GM18508 (cell line): ENCODE measurements around the gene CKB.

Experiments used
- ATAC-seq: cut with Tn5 transposase; IDR thresholded peaks from one replicate; pipeline ENCODE4 v1.9.1; 2021; ENCODE audit warnings: moderate number of reproducible peaks; ENCODE audit not compliant: insufficient read depth, unreplicated experiment

The CKB gene

DNA sequence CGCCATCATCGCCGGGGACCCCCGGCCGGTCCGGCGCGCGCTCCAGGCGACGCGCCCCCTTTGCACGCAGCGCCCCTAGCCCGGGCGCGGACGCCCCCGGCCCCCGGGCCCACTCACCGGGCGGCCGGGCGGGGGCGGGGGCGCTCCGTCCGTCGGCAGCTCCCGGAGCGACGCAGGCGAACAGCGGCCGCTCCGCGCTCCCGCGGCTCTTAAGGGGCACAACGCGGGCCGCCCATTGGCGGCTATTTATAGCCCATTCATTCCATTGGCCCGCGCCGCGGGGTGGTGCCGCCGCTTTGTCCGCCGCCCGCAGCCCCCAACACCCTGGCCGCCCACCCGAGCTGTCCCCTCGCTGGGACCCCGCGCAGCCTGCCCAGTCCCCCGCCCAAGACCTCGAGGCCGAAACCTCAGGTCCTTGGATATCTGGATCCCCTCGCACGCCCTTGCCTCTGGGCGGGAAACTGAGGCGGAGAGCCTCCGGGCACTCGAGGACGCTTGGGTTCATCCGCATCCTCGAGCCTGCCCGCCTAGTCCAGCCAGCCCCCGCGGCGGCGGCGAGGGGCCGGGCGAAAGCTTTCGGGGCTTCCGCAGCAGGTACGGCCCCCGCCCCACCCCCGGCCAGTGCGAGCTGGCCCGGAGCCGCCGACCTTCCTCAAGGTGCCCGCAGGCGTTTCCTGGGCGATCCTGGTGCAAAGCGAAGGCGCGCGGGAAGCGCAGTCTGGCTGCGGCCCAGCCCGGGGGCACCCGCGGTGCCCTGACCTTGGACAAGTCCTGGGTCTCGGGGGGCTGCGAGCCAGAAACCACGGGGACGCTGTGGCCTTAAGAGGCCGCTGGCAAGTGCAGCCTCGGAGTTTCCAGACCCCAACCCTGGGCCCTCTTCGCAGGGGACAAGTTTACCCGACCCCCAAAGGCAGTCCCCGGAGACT is at the start of gene CKB:
CKB (minus strand) TSS at position 182 of the 926 bp plus-strand sequence. CDS start 337 bp downstream, outside the sequence.
- ATAC-seq: no peak

- no peak for ATAC-seq
Measured at GRCh38 chr14:103569408-103569807, 46.8 kb upstream of the CKB start.

GRCh38 chr14:103568952-103569351 is 46.3 kb upstream of the CKB start:
- ATAC-seq: no peak

DNA sequence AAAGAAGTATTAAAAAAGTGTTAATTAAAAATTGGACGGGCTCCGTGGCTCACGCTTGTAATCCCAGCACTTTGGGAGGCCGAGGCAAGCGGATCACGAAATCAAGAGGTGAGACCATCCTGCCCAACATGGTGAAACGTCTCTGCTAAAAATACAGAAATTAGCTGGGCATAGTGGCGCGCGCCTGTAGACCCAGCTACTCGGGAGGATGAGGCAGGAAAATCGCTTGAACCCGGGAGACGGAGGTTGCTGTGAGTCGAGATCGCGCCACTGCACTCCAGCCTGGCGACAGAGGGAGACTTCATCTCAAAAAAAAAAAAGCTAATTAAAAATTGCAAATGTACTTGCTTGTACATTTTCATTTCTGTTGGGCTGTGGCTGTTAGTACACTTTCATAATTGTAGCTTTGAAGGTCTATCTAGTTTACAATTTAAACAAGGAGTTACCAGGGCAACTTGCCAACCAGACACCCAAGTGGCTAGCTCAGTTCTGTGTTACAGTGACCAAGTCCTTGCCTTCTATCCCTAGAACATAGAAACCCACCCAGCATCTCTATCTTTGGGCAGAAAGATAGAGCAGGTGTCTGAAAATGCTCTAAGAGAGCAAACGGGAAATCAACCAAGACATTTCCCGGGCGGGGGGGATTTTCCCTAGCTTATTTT is 41.3 kb upstream of the CKB start:
- no peak for ATAC-seq

- no peak for ATAC-seq
Measured at GRCh38 chr14:103563226-103563620, 40.6 kb upstream of the CKB start.

DNA sequence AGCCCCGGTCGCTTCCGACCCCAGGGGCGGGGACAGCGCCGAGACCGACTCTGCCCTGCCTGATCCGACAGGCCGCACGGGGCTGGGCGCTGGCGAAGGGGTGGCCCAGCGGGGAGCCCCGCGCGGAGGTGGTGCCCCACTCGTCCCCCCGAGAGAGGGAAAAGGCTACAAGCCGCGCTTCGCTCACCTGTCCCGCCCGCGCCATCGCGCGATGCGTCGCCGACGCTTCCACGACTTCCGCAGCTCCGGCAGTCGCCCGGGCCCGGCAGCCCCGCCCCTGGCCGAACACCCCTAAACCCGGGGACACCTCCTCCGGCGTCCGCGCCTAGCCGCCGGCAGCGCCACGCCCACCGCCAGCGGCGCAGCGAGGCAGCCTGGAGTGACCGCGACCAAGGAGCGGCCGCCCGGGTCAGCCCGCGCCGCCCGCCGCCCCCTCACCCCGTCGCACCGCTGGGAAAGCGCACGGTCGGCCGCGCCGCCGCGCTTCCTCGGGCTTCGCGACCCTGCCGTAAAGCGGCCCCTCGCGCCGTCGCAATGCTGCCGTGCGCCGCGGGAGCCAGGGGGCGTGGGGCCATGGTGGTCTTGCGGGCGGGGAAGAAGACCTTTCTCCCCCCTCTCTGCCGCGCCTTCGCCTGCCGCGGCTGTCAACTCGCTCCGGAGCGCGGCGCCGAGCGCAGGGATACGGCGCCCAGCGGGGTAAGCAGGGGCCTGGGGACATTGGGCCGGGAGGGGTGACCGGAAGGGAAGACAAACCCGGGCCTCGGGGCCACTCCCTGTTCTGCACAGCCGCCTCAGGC is 40.0 kb upstream of the CKB start, which contains the start of the genes BAG5 and COA8:
BAG5 (minus strand) TSS at position 229 of the 797 bp plus-strand sequence. CDS start 1,493 bp downstream, outside the sequence.
COA8 (plus strand) TSS at position 532 of the 797 bp plus-strand sequence; CDS start at position 574, 42 bp downstream.
- ATAC-seq: no peak

DNA sequence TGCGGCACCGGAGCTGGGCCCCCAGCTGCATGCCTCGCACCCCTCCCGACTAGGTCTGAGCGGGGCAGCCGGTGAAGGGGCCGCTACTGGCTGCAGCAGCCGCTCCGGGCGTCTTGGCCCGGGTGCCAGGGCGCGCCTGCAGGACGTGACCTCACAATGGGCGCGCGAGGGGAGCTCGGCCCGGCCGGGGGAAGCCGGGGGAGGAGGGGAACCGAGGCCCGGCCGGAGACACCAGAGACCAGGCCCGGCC is 39.5 kb upstream of the CKB start:
- ATAC-seq: no peak

- no peak for ATAC-seq
Measured at GRCh38 chr14:103561381-103562178, 39.0 kb upstream of the CKB start.

- no peak for ATAC-seq
Measured at GRCh38 chr14:103560691-103561090, 38.1 kb upstream of the CKB start.

DNA sequence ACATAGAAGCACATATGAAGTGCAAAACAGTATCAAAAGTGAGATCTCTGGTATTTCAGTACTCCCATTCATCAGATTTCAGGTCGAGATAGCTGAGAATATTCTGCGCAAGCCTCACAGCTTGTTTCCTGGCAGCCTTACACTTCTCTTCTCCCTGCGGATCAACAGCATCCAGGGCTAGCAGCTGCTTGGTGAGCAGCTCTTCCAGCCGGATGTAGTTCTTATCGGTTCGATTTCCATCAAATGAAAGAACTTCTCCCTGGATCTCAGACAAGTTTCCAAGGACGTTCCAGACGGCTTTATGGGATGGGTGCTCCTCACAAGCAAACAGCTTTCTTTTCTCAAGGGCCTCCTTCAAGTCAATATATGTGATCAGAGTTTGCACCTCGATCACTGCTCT is 37.1 kb upstream of the CKB start:
- no peak for ATAC-seq

DNA sequence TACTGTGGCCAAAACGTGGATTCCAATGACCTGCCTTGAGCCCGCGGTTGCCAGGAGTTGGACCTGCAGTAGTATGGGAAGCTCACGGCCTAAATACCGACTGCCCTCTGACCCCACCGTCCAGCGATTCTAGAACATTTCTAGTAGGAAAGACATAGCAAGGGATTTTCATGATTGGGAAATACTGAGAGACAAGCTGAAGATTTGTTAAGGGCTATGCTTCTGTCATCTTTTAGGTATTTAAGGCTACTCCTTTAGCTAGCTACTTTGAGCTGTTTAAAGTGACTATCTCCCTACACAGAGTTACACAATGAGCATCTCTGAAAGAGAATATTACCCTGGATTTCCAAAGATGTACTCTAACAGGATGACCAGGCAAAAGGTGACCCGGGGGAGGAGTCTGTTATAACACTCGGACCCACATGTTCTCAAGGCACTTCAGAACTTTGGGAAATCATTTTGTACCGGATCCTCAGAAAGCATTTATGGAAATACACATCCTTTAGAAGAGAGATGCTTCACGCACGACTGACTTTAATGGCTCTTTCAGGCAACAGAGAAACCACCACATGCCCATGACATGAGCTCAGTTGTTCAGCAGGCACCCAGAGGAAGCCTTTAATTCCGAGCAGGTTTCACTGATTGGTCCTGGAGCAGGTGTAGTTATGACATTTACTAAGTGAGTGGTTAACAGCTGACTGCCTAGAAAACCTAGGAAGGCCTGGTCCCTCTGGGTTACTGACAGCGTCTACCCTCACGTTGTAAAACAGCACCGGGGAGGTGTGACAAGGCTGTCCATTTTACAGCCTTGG is 35.6 kb upstream of the CKB start:
- ATAC-seq: no peak

DNA sequence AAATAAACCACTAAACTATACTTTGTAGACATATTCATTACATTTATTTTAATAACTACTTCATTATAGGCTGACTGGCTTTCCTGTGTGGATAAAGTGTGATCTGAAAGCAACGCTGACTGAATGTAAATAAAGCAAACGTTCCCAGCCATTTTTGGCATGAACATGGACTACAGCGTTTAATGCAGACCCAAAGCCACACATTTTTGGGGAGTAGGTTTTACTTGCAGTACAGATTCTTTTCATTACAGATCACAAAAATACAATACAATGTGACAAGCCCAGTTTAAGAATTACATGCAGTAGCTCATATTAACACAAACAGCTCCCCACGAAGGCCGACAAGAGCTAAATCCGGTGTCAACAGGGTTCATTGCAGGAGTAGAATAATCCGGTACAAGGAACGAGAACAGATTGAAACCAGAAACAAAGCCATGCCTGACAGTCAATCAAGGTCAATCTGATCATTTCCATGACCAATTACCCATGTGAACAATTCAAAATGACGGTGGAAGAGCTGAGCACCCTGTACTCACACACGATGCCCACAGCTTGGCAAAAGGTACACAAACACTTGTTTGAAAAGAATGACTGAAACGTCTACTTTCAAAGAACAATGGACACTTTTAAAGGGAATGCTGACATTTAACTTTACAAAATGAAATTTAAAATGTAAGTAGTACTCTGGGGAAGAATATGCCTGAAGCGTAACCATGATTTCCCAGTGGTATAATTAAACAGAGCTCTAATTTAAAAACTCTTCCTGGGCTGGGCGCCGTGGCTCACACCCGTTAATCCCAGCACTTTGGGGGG is 34.5 kb upstream of the CKB start:
- no peak for ATAC-seq

DNA sequence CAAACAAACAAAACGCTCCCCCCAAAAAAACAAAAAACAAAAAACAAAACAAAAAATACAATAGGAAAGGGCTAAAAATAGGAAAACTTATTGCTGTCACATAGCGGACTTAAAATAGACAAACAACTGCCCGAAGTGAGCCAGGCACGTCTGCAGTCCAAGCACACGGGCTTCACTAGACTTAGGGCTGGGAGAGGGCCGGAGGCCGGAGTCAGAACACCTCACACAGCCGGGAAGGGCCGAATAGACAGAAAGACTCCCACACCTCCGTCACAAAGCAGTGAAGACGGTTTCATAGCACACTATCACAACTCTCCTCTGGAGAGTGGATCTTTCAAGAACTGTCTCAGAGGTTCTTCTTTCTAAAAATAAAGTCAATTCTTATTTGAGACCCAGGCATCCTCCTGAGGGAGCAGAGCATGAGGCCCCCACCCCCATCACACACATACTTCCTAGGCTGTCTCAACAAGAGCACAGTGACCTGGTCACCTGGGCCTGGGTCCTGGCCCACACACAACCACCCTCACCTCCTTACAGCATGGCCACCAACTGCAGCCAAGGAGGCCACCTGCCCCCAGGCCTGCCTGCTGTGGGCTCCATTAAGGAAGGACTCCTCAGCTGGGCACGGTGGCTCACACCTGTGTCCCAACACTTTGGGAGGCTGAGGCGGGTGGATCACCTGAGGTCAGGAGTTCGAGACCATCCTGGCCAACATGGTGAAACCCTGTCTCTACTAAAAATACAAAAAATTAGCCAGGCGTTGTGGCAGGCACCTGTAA is 33.1 kb upstream of the CKB start:
- ATAC-seq: no peak

GRCh38 chr14:103552846-103553210 is 30.2 kb upstream of the CKB start:
- no peak for ATAC-seq

DNA sequence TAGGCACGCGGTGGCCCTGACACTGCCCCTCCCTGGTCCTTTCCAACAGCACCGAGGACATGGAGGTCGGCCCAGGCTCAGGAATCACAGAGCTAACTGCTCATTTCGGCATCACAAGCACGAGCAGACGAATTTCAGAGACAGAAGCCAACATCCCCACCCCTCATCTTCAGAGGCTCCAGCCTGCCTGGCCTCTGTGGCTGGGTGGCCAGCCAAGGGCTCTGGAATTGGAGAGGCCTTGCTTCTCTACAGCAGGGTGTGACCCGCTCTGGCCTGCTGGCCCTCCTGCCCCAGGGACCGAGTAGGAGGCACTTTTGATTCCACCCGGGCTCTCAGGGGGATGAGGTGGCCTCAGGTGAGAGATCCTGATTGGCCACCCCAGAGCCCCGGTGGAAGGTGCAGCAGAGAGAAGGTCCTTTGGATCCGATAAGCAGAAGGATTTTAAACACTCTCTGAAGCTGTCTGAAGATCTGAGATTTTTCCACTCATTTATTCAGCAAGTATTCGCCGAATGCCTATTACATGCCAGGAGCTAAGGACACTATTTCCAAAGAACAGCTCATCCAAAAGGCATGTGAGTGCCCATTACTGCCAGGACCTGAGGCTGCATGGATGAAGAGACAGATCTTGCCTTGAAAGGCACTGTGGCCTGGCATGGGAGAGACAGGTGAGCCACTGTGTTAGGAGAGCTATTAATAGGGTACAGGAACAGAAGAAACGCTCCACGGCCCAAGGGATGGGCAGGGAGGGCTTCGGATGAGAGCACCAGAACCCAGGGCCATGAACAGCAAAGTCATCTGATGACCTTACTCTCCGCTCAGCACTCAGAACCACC is 29.6 kb upstream of the CKB start:
- no peak for ATAC-seq

GRCh38 chr14:103551338-103551762 is 28.7 kb upstream of the CKB start:
- no peak for ATAC-seq
